ENCODE data around the gene IZUMO2.

The IZUMO2 gene

GRCh38 chr19:50178320-50178719, 15.2 kb upstream of the IZUMO2 start:
- TF ChIP-seq CTCF (IDR thresholded peaks at IDR 0.05; ENCODE audit: borderline replicate concordance, control extremely low read depth, extremely low read depth, insufficient read depth, missing control alignments): no peak
- in situ Hi-C loops (cut with MboI; ENCODE audit: low sequenced_read_pairs, unreplicated experiment): no loop called here
- no peak for DNase-seq (ENCODE audit: low spot score)

GRCh38 chr19:50176775-50177174, 13.7 kb upstream of the IZUMO2 start:
- DNase-seq (ENCODE audit: low spot score): no peak
- TF ChIP-seq CTCF (IDR thresholded peaks at IDR 0.05; ENCODE audit: borderline replicate concordance, control extremely low read depth, extremely low read depth, insufficient read depth, missing control alignments): no peak
- in situ Hi-C loops (cut with MboI; ENCODE audit: low sequenced_read_pairs, unreplicated experiment): no loop called here

GRCh38 chr19:50175924-50176323, 12.8 kb upstream of the IZUMO2 start:
- in situ Hi-C loops (cut with MboI; ENCODE audit: low sequenced_read_pairs, unreplicated experiment): no loop called here
- no peak for TF ChIP-seq CTCF (IDR thresholded peaks at IDR 0.05; ENCODE audit: borderline replicate concordance, control extremely low read depth, extremely low read depth, insufficient read depth, missing control alignments)
- no peak for DNase-seq (ENCODE audit: low spot score)

- DNase-seq (ENCODE audit: low spot score): no peak
- in situ Hi-C loops (cut with MboI; ENCODE audit: low sequenced_read_pairs, unreplicated experiment): no loop called here
- no peak for TF ChIP-seq CTCF (IDR thresholded peaks at IDR 0.05; ENCODE audit: borderline replicate concordance, control extremely low read depth, extremely low read depth, insufficient read depth, missing control alignments)
These were observed 11.2 kb upstream of the IZUMO2 start for GRCh38 chr19:50174100-50174793.

- in situ Hi-C loops (cut with MboI; ENCODE audit: low sequenced_read_pairs, unreplicated experiment): no loop called here
- DNase-seq (ENCODE audit: low spot score): no peak
- no peak for TF ChIP-seq CTCF (IDR thresholded peaks at IDR 0.05; ENCODE audit: borderline replicate concordance, control extremely low read depth, extremely low read depth, insufficient read depth, missing control alignments)
These were observed 10.0 kb upstream of the IZUMO2 start for GRCh38 chr19:50173127-50173526.

GRCh38 chr19:50172726-50173125, 9.6 kb upstream of the IZUMO2 start:
- TF ChIP-seq CTCF (IDR thresholded peaks at IDR 0.05; ENCODE audit: borderline replicate concordance, control extremely low read depth, extremely low read depth, insufficient read depth, missing control alignments): no peak

More at GRCh38 chr19:50172726-50173125, 9.6 kb upstream of the IZUMO2 start:
- in situ Hi-C loops (cut with MboI; ENCODE audit: low sequenced_read_pairs, unreplicated experiment): no loop called here
- no peak for DNase-seq (ENCODE audit: low spot score)

Measured in GM13976 (cell line).